IPS-18c (cell line): ENCODE results near the gene CCDC85C.

Source experiments
- H3K4me3 ChIP-seq: 2 replicates; pipeline ENCODE4 v1.7.0; 2013; ENCODE audit warnings: low read depth, mild to moderate bottlenecking, low read length, moderate library complexity; ENCODE audit not compliant: insufficient read depth
- H3K9me3 ChIP-seq: one replicate; pipeline ENCODE4 v1.6.1; 2013; ENCODE audit warnings: mild to moderate bottlenecking, low read length, moderate library complexity; ENCODE audit not compliant: control insufficient read depth, insufficient read depth

The CCDC85C gene

DNA sequence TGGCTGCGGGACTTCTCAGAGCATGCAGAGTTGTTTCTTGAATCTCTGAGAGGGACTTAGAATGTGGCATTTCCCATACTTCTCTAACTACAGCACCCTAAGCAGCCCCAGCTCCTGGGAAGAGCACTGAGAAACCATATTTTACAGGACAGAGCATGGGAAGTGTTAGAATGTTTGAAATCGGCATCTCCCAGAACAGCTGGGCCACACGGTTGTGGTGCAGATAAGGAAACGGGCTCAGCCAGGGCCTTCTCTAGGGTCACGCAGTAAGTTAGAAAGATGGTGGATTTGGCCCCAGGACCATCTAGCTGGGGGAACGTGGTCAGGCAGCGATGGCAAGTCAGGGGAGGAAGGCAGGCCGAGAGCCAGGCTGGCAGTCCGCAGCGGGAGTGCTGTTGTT lies 30.4 kb upstream of the CCDC85C start:
- peaks cover 2% of the 10 kb centered on the region for H3K9me3 ChIP-seq
- H3K4me3 ChIP-seq: no peak overlapping the region

GRCh38 chr14:99633918-99634317 lies 29.9 kb upstream of the CCDC85C start:
- Histone ChIP-seq H3K4me3 (no peak overlapping the region), H3K9me3 (peaks cover 2% of the 10 kb centered on the region)

GRCh38 chr14:99633141-99633540 lies 29.1 kb upstream of the CCDC85C start:
- Histone ChIP-seq H3K9me3 (peaks cover 2% of the 10 kb centered on the region), H3K4me3 (no peak overlapping the region)

DNA sequence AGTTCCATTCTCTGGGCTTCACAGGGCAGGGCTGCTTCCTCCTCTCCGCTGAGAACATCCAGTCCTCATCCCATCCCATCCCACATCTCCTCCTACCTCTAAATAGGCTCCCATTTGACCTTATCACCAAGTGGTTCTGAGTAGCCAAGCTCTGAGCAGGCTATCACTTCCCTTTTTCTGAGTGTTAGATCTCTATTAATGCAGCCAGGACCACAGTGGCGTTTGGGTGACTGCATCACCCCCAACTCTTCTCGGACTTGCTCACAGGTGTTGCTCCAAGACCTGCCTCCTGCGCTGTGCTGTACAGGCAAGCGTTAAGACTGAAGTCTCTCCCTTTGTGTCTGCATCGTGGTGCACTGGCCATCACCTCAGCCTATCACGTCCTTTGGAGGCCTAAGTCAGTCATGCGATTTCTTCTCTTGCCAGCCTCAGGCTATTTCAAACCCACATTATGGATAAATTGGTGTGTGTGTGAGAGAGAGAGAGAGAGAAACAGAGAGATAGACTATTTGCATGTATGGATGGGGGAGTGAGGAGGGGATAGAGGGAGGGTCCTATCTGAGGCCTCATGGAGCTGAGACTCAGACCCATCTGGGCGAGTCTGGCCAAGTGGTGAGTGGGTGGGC lies 28.5 kb upstream of the CCDC85C start:
- H3K9me3 ChIP-seq: peaks cover 2% of the 10 kb centered on the region

GRCh38 chr14:99630202-99630601 lies 26.2 kb upstream of the CCDC85C start:
- Histone ChIP-seq H3K4me3 (no peak overlapping the region), H3K9me3 (peaks cover 2% of the 10 kb centered on the region)

More for the DNA sequence above, 28.5 kb upstream of the CCDC85C start:
- H3K4me3 ChIP-seq: no peak overlapping the region

- H3K4me3 ChIP-seq: no peak overlapping the region
Measured at GRCh38 chr14:99628887-99629618, 25.0 kb upstream of the CCDC85C start.

DNA sequence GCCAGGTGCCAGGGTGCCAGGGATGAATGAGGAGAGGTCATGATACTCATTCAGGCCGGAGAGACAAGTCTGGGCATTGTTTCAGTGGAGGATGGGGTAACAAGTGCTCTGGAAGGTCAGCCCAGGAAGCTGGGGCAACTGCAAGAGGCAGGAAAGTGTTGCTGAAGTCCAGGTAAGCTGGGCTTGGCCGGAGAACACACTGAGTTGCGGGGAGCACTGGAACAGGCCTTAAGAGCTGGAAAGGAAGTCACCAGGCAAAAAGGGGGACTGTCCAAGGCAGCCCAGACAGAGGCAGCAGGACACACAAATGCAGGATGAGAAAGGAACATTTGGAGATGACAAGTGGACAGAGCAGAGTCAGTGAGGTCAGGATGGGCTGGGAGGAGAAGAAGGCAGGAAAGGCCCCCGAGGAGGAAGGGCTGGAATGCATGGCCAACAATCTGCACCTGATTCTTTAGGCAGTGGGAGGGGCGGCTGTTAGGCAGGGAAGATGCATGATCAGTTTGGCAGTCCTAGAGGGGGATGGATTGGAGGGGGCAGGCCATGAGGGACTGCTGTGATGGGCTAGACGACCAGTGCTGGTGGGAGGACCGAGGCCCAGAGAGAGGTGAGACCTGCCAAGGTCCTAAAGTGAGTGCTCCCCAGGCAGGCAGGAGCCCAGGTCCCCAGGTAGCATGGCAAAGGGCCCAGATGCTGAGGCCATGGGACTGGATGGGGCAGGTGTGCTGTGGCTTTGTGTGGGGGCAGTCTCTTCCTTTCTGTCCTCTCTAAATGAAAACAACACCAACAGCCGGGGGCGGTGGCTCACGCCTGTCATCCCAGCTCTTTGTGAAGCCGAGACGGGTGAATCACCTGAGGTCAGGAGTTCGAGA lies 23.7 kb upstream of the CCDC85C start:
- no peak overlapping the region for H3K4me3 ChIP-seq

More at GRCh38 chr14:99628887-99629618, 25.0 kb upstream of the CCDC85C start:
- peaks cover 2% of the 10 kb centered on the region for H3K9me3 ChIP-seq

GRCh38 chr14:99627100-99627499 lies 23.1 kb upstream of the CCDC85C start:
- peaks cover 2% of the 10 kb centered on the region for H3K9me3 ChIP-seq

More for the DNA sequence above, 23.7 kb upstream of the CCDC85C start:
- H3K9me3 ChIP-seq: peaks cover 2% of the 10 kb centered on the region

DNA sequence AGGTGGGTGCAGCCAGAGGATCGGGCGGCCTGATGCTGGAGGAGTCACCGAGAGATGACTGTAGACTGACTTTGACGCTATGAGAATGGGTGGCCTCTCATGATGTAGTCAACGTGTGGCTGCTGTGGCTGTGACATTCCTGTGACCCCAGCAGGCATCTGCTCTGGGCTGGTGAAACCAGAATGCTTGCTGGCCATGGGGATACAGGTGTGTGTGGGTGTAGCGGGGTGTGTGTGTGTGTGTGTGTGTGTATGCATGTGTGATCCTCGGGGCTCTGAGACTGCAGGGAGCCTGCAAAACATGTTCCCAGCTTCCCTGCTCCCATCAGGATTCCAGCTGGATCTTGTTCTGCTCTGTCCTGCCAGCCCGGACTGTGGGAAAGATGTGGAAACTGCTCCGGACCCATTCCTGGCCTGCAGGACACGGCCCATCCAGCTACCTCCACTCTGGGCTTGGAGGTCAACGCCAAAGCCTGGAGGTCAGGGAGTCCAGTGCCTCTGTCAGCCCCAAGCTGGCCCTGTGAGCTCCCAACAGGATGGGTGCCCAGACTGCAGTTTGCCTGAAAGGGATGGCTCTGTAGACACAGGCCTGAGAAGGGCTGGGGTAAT lies 22.1 kb upstream of the CCDC85C start:
- H3K4me3 ChIP-seq: no peak overlapping the region; the same call in 1 of the 2 replicates
- no peaks in the 10 kb centered on the region for H3K9me3 ChIP-seq

More at GRCh38 chr14:99627100-99627499, 23.1 kb upstream of the CCDC85C start:
- H3K4me3 ChIP-seq: no peak overlapping the region

- Histone ChIP-seq H3K4me3 (no peak overlapping the region), H3K9me3 (no peaks in the 10 kb centered on the region)
Measured at GRCh38 chr14:99625476-99625875, 21.5 kb upstream of the CCDC85C start.

- Histone ChIP-seq H3K9me3 (no peaks in the 10 kb centered on the region), H3K4me3 (no peak overlapping the region)
Measured at GRCh38 chr14:99624971-99625370, 21.0 kb upstream of the CCDC85C start.

- no peak overlapping the region for H3K4me3 ChIP-seq
- H3K9me3 ChIP-seq: no peaks in the 10 kb centered on the region
Measured at GRCh38 chr14:99624024-99624423, 20.0 kb upstream of the CCDC85C start.

DNA sequence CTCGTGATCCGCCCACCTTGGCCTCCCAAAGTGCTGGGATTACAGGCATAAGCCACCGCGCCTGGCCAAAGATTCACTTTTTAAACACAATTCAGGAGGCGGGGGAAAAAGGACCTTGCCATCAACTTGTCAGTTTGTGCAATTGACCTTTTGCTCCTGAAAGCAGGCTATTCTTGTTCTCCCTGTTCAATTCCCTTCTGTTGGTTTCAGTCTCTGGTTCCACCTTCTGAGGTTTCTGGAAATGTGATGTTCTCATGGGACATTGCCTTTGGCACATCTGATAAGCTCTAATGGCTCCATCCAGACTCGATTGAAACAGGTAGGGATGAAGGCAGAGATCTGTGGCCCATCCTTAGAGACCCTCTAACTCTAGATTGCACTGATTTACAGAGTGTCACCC lies 17.9 kb upstream of the CCDC85C start:
- Histone ChIP-seq H3K9me3 (no peaks in the 10 kb centered on the region), H3K4me3 (no peak overlapping the region)

- Histone ChIP-seq H3K9me3 (no peaks in the 10 kb centered on the region), H3K4me3 (no peak overlapping the region)
Measured at GRCh38 chr14:99619835-99620834, 16.1 kb upstream of the CCDC85C start.

GRCh38 chr14:99616832-99617800 lies 13.1 kb upstream of the CCDC85C start:
- H3K9me3 ChIP-seq: no peaks in the 10 kb centered on the region
- no peak overlapping the region for H3K4me3 ChIP-seq
